HepG2 (cell line): ENCODE results near the gene ZNF189. TPM values are rescaled to one million over a fixed set of nuclear protein-coding genes. Genes with fewer than 3 reads are reported as not detected.
A peak's percentile ranks its signal among the peaks of the same experiment; 100 is the strongest.

Source experiments
- ATAC-seq: fragments of 200-7000 bp; cut with Tn5 transposase; 3 replicates; pipeline ENCODE4 v1.9.1; 2020; ENCODE audit warnings: mild to moderate bottlenecking, moderate library complexity
- BruUV-seq: library from RNA; stranded (reverse); fragments of 400-500 nt; replicated peaks from 2 replicates; lab custom pipeline; 2021; lab: Mats Ljungman, UMichigan
- CTCF ChIA-PET: fragments of 300-600 bp; formaldehyde crosslinking; extraction: SDS; loops from one replicate; lab custom pipeline; 2021; ENCODE audit warnings: low total read pairs, inconsistent platforms, low intra/inter-chr PET ratio; lab: Yijun Ruan, JAX
- POLR2A ChIA-PET: fragments of 350-600 bp; sonication (Branson Sonifier 250); formaldehyde crosslinking; loops from one replicate; lab custom pipeline; 2020; ENCODE audit warnings: antibody characterized with exemption, inconsistent platforms; lab: Yijun Ruan, JAX
- DNase-seq: peaks from one replicate; pipeline ENCODE4 v3.0.0-alpha.2; 2015; ENCODE audit warnings: low spot score
- FAIRE-seq: peaks from 3 replicates; lab custom pipeline; 2011; peaks lifted over from hg19 to GRCh38; lab: Jason Lieb, UNC
- H2AFZ ChIP-seq: one replicate; pipeline ENCODE4 v1.6.1; 2011; ENCODE audit warnings: low read length, inconsistent platforms
- H3K27ac ChIP-seq: fragments of 300-600 bp; 3 replicates; pipeline ENCODE4 v1.8.0; 2011; ENCODE audit warnings: mixed run types, mild to moderate bottlenecking, mixed read lengths, low read length, inconsistent platforms; ENCODE audit not compliant: insufficient read depth; ENCODE audit errors: extremely low read length
- H3K27me3 ChIP-seq, 2 experiments: fragments of 200-600 bp in 1 of 2; 2 replicates in 1 of 2; 3 replicates in 1 of 2; pipeline versions ENCODE4 v1.6.0 to v1.8.0; 2011; ENCODE audit warnings: low read length in 2 of 2, mild to moderate bottlenecking in 2 of 2, moderate library complexity in 2 of 2, inconsistent platforms in 1 of 2; ENCODE audit not compliant: insufficient read depth in 2 of 2, control insufficient read depth in 1 of 2
- H3K36me3 ChIP-seq, 2 experiments: fragments of 200-600 bp in 1 of 2; replicated peaks in 1 of 2; 2 replicates in 1 of 2; 3 replicates in 1 of 2; pipeline versions ENCODE4 v1.5.1 to v1.8.0; 2011; ENCODE audit warnings: low read length in 2 of 2, inconsistent platforms in 1 of 2; ENCODE audit not compliant: insufficient read depth in 2 of 2, control insufficient read depth in 1 of 2
- H3K4me1 ChIP-seq: 2 replicates; pipeline ENCODE4 v1.5.1; 2012; ENCODE audit warnings: low read length, inconsistent platforms; ENCODE audit not compliant: insufficient read depth
- H3K4me2 ChIP-seq: 2 replicates; pipeline ENCODE4 v1.6.0; 2011; ENCODE audit warnings: low read depth, low read length, inconsistent platforms
- H3K4me3 ChIP-seq, 3 experiments: fragments of 200-600 bp in 1 of 3; sonication (generic), shearing (Covaris generic) in 1 of 3; replicated peaks in 1 of 3; 2 replicates each; pipeline ENCODE4 v1.5.1; 2011 to 2016; ENCODE audit warnings: low read length in 3 of 3, inconsistent platforms in 2 of 3, low read depth in 2 of 3, mild to moderate bottlenecking in 2 of 3, control low read depth in 1 of 3, mixed read lengths in 1 of 3; ENCODE audit not compliant: insufficient read depth in 1 of 3
- H3K79me2 ChIP-seq: one replicate; pipeline ENCODE4 v1.6.1; 2011; ENCODE audit warnings: low read length, inconsistent platforms; ENCODE audit not compliant: insufficient read depth
- H3K9ac ChIP-seq: 2 replicates; pipeline ENCODE4 v1.6.0; 2011; ENCODE audit warnings: mild to moderate bottlenecking, low read depth, low read length, inconsistent platforms; ENCODE audit not compliant: insufficient read depth
- H3K9me3 ChIP-seq: 2 replicates; pipeline ENCODE4 v1.5.1; 2012; ENCODE audit warnings: mild to moderate bottlenecking, low read length
- H4K20me1 ChIP-seq: 2 replicates; pipeline ENCODE4 v1.6.0; 2011; ENCODE audit warnings: inconsistent platforms, mild to moderate bottlenecking, low read length, moderate library complexity; ENCODE audit not compliant: insufficient read depth
- HIVEP1 ChIP-seq: sonication (generic); formaldehyde crosslinking; IDR thresholded peaks from 2 replicates; pipeline ENCODE4 v1.4.0; 2020; ENCODE audit warnings: mild to moderate bottlenecking, missing genetic modification reagents
- KDM4B ChIP-seq: sonication (generic); formaldehyde crosslinking; IDR thresholded peaks from 2 replicates; pipeline ENCODE4 v1.4.0; 2020; ENCODE audit warnings: missing genetic modification reagents
- PAF1 ChIP-seq: IDR thresholded peaks from 2 replicates; pipeline ENCODE4 v1.6.1; 2016; ENCODE audit warnings: missing genetic modification reagents, missing compliant biosample characterization
- PAX8 ChIP-seq: sonication (generic); formaldehyde crosslinking; IDR thresholded peaks from 2 replicates; pipeline ENCODE4 v1.8.0; 2022; ENCODE audit warnings: mild to moderate bottlenecking, missing genetic modification reagents, borderline replicate concordance
- ZFP91 ChIP-seq: sonication (generic); formaldehyde crosslinking; IDR thresholded peaks from 2 replicates; pipeline ENCODE4 v1.9.0; 2022; ENCODE audit warnings: missing genetic modification reagents, mild to moderate bottlenecking, borderline replicate concordance
- ZMYM3 ChIP-seq: sonication (generic); formaldehyde crosslinking; IDR thresholded peaks from 2 replicates; pipeline ENCODE4 v1.5.1; 2020; ENCODE audit warnings: mild to moderate bottlenecking, missing genetic modification reagents
- ZNF101 ChIP-seq: sonication (generic); formaldehyde crosslinking; IDR thresholded peaks from 2 replicates; pipeline ENCODE4 v1.4.0; 2020; ENCODE audit warnings: mild to moderate bottlenecking, low read depth, missing genetic modification reagents, borderline replicate concordance
- ZNF629 ChIP-seq: sonication (generic); formaldehyde crosslinking; conservative IDR thresholded peaks from 2 replicates; pipeline ENCODE4 v1.5.0; 2020; ENCODE audit warnings: missing genetic modification reagents
- in situ Hi-C: cut with HindIII; loops from 2 replicates; pipeline ENCODE4 v1.10.0; 2017; ENCODE audit warnings: low pct_unique_long_range_greater_than_20kb; ENCODE audit not compliant: extremely low pct_ligation_motif_present
- intact Hi-C: fragments of 100-400 bp; cut with micrococcal nuclease; formaldehyde crosslinking; loops from one replicate; pipeline ENCODE4 v1.10.0; 2022; ENCODE audit not compliant: unreplicated experiment
- polyA plus RNA-seq, 8 experiments: library from polyadenylated mRNA; depleted of rRNA in 3 of 8; stranded (reverse) in 7 of 8; unstranded in 1 of 8; fragments of >200 nt; fragmentation: Illumina TruSeq in 4 of 8; extraction: Trizol in 4 of 8; gene quantifications; 2 replicates each; pipeline versions ENCODE4 v1.2.1 to v1.2.3, GENCODE V29; 2011 to 2016; ENCODE audit warnings: low read depth in 4 of 8, missing spikeins in 1 of 8, mixed read lengths in 1 of 8; ENCODE audit not compliant: insufficient read depth in 1 of 8
- total RNA-seq, 5 experiments: library from RNA; depleted of rRNA; stranded (reverse); fragments of >200 nt; fragmentation: Illumina TruSeq; extraction: Trizol; gene quantifications; 2 replicates each; pipeline ENCODE4 v1.2.3, GENCODE V29; 2016; ENCODE audit warnings: low read depth in 1 of 5
- TF ChIP-seq, protein P1 (sequence below): sonication (generic); formaldehyde crosslinking; IDR thresholded peaks from 2 replicates; pipeline ENCODE4 v1.4.0; 2020; ENCODE audit warnings: missing genetic modification reagents
- TF ChIP-seq, protein P2 (sequence below): sonication (generic); formaldehyde crosslinking; IDR thresholded peaks from 2 replicates; pipeline ENCODE4 v1.5.1; 2020; ENCODE audit warnings: missing genetic modification reagents, mild to moderate bottlenecking, borderline replicate concordance
- TF ChIP-seq, protein P3 (sequence below): IDR thresholded peaks from 2 replicates; pipeline ENCODE4 v1.6.1; 2016; ENCODE audit warnings: mild to moderate bottlenecking

ZNF189 gene
- total and polyA plus RNA-seq, 2 of the 13 experiments (the other 11 are each of a cell fraction or from before 2014, with no cell fraction given) = 8.4 to 50.0 TPM

DNA sequence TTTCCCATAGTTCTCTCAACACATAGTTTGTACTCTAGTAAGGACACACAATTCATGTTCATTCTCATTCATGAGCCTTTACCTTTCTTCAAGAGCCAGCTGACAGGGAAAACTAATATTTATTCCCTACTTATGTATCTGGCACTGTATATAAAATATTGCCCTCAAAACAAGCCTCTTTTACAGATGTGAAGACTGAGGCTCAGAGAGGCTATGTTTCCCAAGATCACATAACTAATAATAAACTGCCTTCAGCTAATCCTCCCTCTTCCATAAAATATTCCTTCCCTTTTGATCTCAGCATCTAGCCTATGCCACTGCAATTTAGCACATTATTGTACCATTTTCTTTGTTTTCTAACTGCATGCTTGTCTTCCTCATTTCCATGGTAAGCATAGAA, 18.7 kb downstream of the ZNF189 start:
- TF ChIP-seq, protein P1, sequence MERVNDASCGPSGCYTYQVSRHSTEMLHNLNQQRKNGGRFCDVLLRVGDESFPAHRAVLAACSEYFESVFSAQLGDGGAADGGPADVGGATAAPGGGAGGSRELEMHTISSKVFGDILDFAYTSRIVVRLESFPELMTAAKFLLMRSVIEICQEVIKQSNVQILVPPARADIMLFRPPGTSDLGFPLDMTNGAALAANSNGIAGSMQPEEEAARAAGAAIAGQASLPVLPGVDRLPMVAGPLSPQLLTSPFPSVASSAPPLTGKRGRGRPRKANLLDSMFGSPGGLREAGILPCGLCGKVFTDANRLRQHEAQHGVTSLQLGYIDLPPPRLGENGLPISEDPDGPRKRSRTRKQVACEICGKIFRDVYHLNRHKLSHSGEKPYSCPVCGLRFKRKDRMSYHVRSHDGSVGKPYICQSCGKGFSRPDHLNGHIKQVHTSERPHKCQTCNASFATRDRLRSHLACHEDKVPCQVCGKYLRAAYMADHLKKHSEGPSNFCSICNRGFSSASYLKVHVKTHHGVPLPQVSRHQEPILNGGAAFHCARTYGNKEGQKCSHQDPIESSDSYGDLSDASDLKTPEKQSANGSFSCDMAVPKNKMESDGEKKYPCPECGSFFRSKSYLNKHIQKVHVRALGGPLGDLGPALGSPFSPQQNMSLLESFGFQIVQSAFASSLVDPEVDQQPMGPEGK (CRISPR knock-in tag) = no peak
- TF ChIP-seq ZMYM3 (CRISPR knock-in tag) (peak; percentile 17; the same call in 1 of the 2 replicates), KDM4B (CRISPR knock-in tag) (no peak), ZNF629 (CRISPR knock-in tag) (peak; percentile 90), PAX8 (CRISPR knock-in tag) (no peak), HIVEP1 (CRISPR knock-in tag) (no peak), PAF1 (CRISPR knock-in tag) (0 out of 2 replicates have a peak, but pooled peaks have one; percentile 3), ZFP91 (CRISPR knock-in tag) (no peak), ZNF101 (CRISPR knock-in tag) (no peak)
- TF ChIP-seq, protein P2, sequence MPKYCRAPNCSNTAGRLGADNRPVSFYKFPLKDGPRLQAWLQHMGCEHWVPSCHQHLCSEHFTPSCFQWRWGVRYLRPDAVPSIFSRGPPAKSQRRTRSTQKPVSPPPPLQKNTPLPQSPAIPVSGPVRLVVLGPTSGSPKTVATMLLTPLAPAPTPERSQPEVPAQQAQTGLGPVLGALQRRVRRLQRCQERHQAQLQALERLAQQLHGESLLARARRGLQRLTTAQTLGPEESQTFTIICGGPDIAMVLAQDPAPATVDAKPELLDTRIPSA (CRISPR knock-in tag) = no peak
- TF ChIP-seq, protein P3, sequence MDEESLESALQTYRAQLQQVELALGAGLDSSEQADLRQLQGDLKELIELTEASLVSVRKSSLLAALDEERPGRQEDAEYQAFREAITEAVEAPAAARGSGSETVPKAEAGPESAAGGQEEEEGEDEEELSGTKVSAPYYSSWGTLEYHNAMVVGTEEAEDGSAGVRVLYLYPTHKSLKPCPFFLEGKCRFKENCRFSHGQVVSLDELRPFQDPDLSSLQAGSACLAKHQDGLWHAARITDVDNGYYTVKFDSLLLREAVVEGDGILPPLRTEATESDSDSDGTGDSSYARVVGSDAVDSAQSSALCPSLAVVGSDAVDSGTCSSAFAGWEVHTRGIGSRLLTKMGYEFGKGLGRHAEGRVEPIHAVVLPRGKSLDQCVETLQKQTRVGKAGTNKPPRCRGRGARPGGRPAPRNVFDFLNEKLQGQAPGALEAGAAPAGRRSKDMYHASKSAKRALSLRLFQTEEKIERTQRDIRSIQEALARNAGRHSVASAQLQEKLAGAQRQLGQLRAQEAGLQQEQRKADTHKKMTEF (CRISPR knock-in tag) = no peak
- no peak for DNase-seq
- no peak overlapping the region for H3K4me3 ChIP-seq
- no peaks in the 10 kb centered on the region for H3K9me3 ChIP-seq
- peaks cover 61% of the 10 kb centered on the region for H3K4me1 ChIP-seq
- H3K9ac ChIP-seq = no peak overlapping the region
- ChIA-PET CTCF (no interaction called here), POLR2A (interaction anchor here (3.2 kb wide), 1 partner anchor 8 kb away, joined by 11 read pairs; no protein-coding TSS in a partner anchor)
- no peak overlapping the region for H3K4me2 ChIP-seq
- H3K79me2 ChIP-seq = peaks cover 5% of the 10 kb centered on the region
- intact Hi-C loops (no loop called here), in situ Hi-C loops (no loop called here)
- BruUV-seq = no TSS peak
- FAIRE-seq = no peak
- no peaks in the 10 kb centered on the region for H3K27me3 ChIP-seq
- H4K20me1 ChIP-seq = no peaks in the 10 kb centered on the region
- H2AFZ ChIP-seq = no peak overlapping the region
- no peaks in the 10 kb centered on the region for H3K36me3 ChIP-seq
- no peak overlapping the region for H3K27ac ChIP-seq
- no peak for ATAC-seq
